Lower lobe of right lung (tissue), 2 donors: ENCODE results near the gene PTPN20. TPM values are rescaled to one million over a fixed set of nuclear protein-coding genes. Genes with fewer than 3 reads are reported as not detected.

Source experiments
- ATAC-seq, 2 donors: fragments of 200-7000 bp; cut with Tn5 transposase; one replicate each; pipeline ENCODE4 v1.9.1; 2020 to 2022; ENCODE audit warnings: mild to moderate bottlenecking in 2 of 2, moderate library complexity in 2 of 2
- DNase-seq: peaks from one replicate; pipeline ENCODE4 v3.0.0-alpha.2; 2020
- H3K27ac ChIP-seq: fragments of 200-600 bp; one replicate; pipeline ENCODE4 v1.8.0; 2022
- H3K27me3 ChIP-seq: fragments of 200-600 bp; one replicate; pipeline ENCODE4 v1.8.0; 2022; ENCODE audit warnings: low read depth
- H3K36me3 ChIP-seq: fragments of 200-600 bp; one replicate; pipeline ENCODE4 v1.8.0; 2022; ENCODE audit warnings: mild to moderate bottlenecking
- H3K4me1 ChIP-seq: fragments of 200-600 bp; one replicate; pipeline ENCODE4 v1.8.0; 2022
- H3K4me3 ChIP-seq: fragments of 200-600 bp; one replicate; pipeline ENCODE4 v1.8.0; 2022; ENCODE audit warnings: mild to moderate bottlenecking
- H3K9me3 ChIP-seq: fragments of 200-600 bp; one replicate; pipeline ENCODE4 v1.8.0; 2022
- intact Hi-C: fragments of 100-400 bp; cut with DNase I; formaldehyde crosslinking; loops from one replicate; pipeline ENCODE4 v1.11.0; 2022
- total RNA-seq: library from RNA; stranded (reverse); fragmentation: NEBNext Ultra II Directional; extraction: Animal tissue kit (Norgen Biotek cat#: 25700); gene quantifications from one replicate; pipeline ENCODE4 v1.2.1, GENCODE V29; 2021
- TF ChIP-seq, protein P1 (sequence below): fragments of 200-600 bp; IDR thresholded peaks from one replicate; pipeline ENCODE4 v1.8.0; 2022; ENCODE audit warnings: antibody characterized with exemption, mild to moderate bottlenecking
- donor health status: DM: no; HTN: yes; CAD: no; lungs with severe emphysema.

PTPN20 gene
- total RNA-seq, 1 donor from 2014 or later, result 4.0 TPM

DNA sequence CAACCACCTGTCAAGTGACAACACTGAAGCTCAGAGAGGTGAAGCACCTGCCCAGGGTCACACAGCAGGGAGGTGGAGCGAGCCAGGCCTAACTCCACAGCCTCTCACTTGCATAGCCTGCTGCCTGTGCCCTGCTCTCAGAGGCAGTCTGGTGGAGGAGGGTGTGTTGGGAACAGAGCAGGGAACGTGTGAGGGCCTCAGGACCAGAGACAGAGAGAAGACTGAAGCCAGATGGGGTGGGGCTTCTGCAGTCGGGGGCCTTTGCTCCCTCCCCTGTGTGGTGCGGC, 114.0 kb downstream of the PTPN20 start:
- no peak overlapping the region for H3K27ac ChIP-seq
- DNase-seq (no peak), ATAC-seq (no peak)
- H3K36me3 ChIP-seq, result no peaks in the 10 kb centered on the region
- no peak overlapping the region for H3K4me3 ChIP-seq
- H3K9me3 ChIP-seq, result no peaks in the 10 kb centered on the region
- intact Hi-C loops, result no loop called here
- no peaks in the 10 kb centered on the region for H3K27me3 ChIP-seq
- TF ChIP-seq, protein P1, sequence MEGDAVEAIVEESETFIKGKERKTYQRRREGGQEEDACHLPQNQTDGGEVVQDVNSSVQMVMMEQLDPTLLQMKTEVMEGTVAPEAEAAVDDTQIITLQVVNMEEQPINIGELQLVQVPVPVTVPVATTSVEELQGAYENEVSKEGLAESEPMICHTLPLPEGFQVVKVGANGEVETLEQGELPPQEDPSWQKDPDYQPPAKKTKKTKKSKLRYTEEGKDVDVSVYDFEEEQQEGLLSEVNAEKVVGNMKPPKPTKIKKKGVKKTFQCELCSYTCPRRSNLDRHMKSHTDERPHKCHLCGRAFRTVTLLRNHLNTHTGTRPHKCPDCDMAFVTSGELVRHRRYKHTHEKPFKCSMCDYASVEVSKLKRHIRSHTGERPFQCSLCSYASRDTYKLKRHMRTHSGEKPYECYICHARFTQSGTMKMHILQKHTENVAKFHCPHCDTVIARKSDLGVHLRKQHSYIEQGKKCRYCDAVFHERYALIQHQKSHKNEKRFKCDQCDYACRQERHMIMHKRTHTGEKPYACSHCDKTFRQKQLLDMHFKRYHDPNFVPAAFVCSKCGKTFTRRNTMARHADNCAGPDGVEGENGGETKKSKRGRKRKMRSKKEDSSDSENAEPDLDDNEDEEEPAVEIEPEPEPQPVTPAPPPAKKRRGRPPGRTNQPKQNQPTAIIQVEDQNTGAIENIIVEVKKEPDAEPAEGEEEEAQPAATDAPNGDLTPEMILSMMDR, result no peak
- H3K4me1 ChIP-seq, result no peaks in the 10 kb centered on the region

DNA sequence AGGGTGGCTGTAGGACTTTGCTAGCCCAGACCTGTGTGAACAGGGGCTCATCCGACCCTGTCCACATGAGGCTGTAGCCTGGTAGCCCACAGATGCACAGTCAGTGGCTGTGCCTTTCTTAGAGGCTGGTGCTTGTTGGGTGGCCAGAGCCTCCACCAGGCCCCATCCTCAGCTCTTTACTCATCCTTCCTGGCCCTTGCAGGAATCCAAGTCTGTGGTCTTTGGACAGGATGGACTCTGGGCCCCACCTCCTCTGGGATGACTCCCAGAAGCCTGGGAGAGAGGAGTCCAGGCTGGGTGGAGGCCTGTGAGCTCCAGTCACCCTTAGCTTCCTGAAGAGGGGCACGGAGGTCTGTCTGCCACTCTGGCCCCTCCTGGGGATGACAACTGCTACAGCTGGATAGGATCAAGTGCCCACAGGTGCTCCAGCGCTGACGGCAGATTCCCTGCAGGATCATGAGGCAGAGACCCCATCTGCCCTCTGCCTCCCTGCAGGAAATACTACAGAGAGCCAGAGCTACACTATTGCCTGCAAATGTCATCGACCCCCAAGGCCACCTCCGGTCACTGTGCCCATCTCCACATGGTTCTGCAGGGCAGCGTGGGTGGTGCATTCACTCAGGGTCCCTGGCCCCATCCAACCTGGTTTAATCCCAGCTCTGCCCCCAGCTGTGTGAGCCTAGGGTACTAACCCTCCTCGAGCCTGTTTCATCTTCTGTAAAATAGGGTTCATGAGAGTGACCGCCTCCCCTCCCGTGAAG, 114.5 kb downstream of the PTPN20 start:
- Histone ChIP-seq H3K4me3 (no peak overlapping the region), H3K27me3 (no peaks in the 10 kb centered on the region), H3K27ac (no peak overlapping the region), H3K4me1 (no peaks in the 10 kb centered on the region), H3K9me3 (no peaks in the 10 kb centered on the region), H3K36me3 (no peaks in the 10 kb centered on the region)
- DNase-seq (peak; percentile 42), ATAC-seq (no peak)
- intact Hi-C loops, result no loop called here
- TF ChIP-seq, protein P1, result no peak

- ATAC-seq (no peak), DNase-seq (peak; percentile 31)
- intact Hi-C loops, result no loop called here
- TF ChIP-seq, protein P1, result no peak
- Histone ChIP-seq H3K9me3 (no peaks in the 10 kb centered on the region), H3K27me3 (no peaks in the 10 kb centered on the region), H3K27ac (no peak overlapping the region), H3K4me3 (no peak overlapping the region), H3K4me1 (no peaks in the 10 kb centered on the region), H3K36me3 (no peaks in the 10 kb centered on the region)
Measured at GRCh38 chr10:47026301-47027107, 115.3 kb downstream of the PTPN20 start.

DNA sequence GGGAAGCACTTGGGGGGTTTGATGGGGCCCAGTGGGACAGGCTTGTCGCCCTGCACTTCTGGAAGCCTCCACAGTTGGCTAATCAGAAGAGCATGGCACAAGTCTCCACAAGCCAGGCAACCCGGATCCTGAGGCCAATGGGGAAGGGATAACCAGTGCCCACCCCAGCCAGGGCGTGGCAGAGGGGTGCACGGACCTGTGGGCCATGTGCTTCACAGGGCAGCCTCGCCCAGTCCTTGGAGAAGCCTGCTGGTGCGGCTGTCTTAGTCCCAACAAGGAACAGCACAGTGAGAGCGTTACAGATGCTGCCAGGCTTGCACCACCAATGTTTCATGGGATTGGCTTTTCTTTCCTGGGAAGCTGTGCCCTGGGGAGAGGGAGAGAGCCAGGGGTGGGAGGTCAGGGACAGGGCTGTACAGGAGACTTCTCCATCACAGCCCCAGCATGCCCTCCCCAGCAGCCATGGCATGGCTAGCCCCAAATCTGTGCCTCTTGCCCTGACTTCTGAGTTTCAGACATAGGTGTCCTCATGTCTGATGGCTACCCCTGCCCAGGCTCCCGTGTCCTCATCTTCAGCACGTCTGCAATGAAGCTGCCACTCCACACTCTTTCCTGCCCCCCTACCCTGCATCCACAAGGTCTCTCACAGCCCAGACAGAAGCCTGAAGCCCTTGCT, 116.0 kb downstream of the PTPN20 start:
- ATAC-seq (no peak), DNase-seq (peak; percentile 34)
- Histone ChIP-seq H3K27ac (no peak overlapping the region), H3K4me1 (no peaks in the 10 kb centered on the region), H3K4me3 (no peak overlapping the region), H3K27me3 (no peaks in the 10 kb centered on the region), H3K36me3 (no peaks in the 10 kb centered on the region), H3K9me3 (no peaks in the 10 kb centered on the region)
- intact Hi-C loops, result no loop called here
- TF ChIP-seq, protein P1, result no peak

DNA sequence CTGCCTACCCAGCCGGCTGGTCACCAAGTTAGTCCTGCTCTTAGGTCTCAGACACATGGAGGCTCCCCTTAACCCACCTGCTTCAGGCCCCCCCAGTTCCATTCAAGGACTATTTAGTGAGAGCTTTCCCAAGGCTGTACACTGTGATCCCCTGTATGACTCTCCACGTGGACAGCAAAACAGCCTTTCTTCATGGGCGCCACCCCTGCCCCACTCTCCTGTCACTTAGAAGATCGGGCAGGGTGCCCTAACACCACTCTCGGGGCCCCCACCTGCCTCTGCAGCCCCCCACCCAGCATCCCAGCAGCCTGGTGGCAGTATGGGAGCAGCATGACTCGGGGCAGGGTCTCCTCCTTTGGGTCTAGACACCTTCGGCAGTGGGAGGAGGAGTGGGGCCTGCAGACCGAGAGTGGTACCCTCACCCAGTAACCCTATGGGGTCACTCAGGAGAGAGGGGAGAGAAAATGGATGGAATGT, 116.6 kb downstream of the PTPN20 start:
- intact Hi-C loops, result no loop called here

More for the DNA sequence above, 116.6 kb downstream of the PTPN20 start:
- Histone ChIP-seq H3K4me3 (no peak overlapping the region), H3K9me3 (no peaks in the 10 kb centered on the region), H3K27ac (no peak overlapping the region), H3K36me3 (no peaks in the 10 kb centered on the region), H3K4me1 (no peaks in the 10 kb centered on the region), H3K27me3 (no peaks in the 10 kb centered on the region)
- ATAC-seq (no peak), DNase-seq (no peak)
- TF ChIP-seq, protein P1, result no peak
